Suppressor macrophage treated with lipopolysaccharide for 4 hours (primary cell): ENCODE results near the gene NRCAM.

Source experiments
- DNase-seq: peaks from one replicate; pipeline ENCODE4 v3.0.0-alpha.2; 2020

NRCAM gene

GRCh38 chr7:108335269-108335918, 120.8 kb downstream of the NRCAM start:
- DNase-seq: no peak

GRCh38 chr7:108332937-108333336, 123.3 kb downstream of the NRCAM start:
- DNase-seq: no peak

- no peak for DNase-seq
These were observed 124.3 kb downstream of the NRCAM start for GRCh38 chr7:108331971-108332370.

- DNase-seq: no peak
These were observed 126.0 kb downstream of the NRCAM start for GRCh38 chr7:108330227-108330626.

GRCh38 chr7:108329514-108329913, 126.7 kb downstream of the NRCAM start:
- DNase-seq: no peak

GRCh38 chr7:108328174-108328651, 128.0 kb downstream of the NRCAM start:
- DNase-seq: peak; percentile 30

GRCh38 chr7:108327353-108327752, 128.9 kb downstream of the NRCAM start:
- no peak for DNase-seq

- no peak for DNase-seq
These were observed 129.3 kb downstream of the NRCAM start for GRCh38 chr7:108326938-108327337.

GRCh38 chr7:108324053-108325038, 131.9 kb downstream of the NRCAM start:
- DNase-seq: no peak

- no peak for DNase-seq
These were observed 133.1 kb downstream of the NRCAM start for GRCh38 chr7:108322925-108323832.

GRCh38 chr7:108322046-108322445, 134.2 kb downstream of the NRCAM start:
- DNase-seq: no peak

- no peak for DNase-seq
These were observed 134.9 kb downstream of the NRCAM start for GRCh38 chr7:108321359-108321758.

GRCh38 chr7:108316708-108317107, 139.5 kb downstream of the NRCAM start:
- no peak for DNase-seq

GRCh38 chr7:108314551-108314950, 141.7 kb downstream of the NRCAM start:
- DNase-seq: no peak

- DNase-seq: no peak
These were observed 142.2 kb downstream of the NRCAM start for GRCh38 chr7:108314049-108314448.

- DNase-seq: no peak
These were observed 143.2 kb downstream of the NRCAM start for GRCh38 chr7:108313086-108313485.

GRCh38 chr7:108311446-108312168, 144.6 kb downstream of the NRCAM start:
- DNase-seq: peak; percentile 65

- DNase-seq: no peak
These were observed 145.9 kb downstream of the NRCAM start for GRCh38 chr7:108310351-108310750.

GRCh38 chr7:108308903-108309302, 147.3 kb downstream of the NRCAM start:
- peak; percentile 35 for DNase-seq

- DNase-seq: peak; percentile 16
These were observed 148.0 kb downstream of the NRCAM start for GRCh38 chr7:108308276-108308675.

- DNase-seq: no peak
These were observed 148.6 kb downstream of the NRCAM start for GRCh38 chr7:108307595-108307994.

GRCh38 chr7:108307194-108307593, 149.0 kb downstream of the NRCAM start:
- no peak for DNase-seq
